GM23338 (cell line): ENCODE data around the gene RFX3.

ENCODE experiments used
- EZH2 ChIP-seq: fragments of 200-600 bp; sonication (generic); IDR thresholded peaks from one replicate; pipeline ENCODE4 v1.8.0; 2017; ENCODE audit warnings: antibody characterized with exemption, mild to moderate bottlenecking, low read depth; ENCODE audit not compliant: unreplicated experiment
- EZH2phosphoT487 ChIP-seq: fragments of 200-600 bp; sonication (generic); IDR thresholded peaks from one replicate; pipeline ENCODE4 v1.8.1; 2018; ENCODE audit warnings: antibody characterized with exemption; ENCODE audit not compliant: unreplicated experiment
- POLR2AphosphoS5 ChIP-seq: IDR thresholded peaks from 2 replicates; pipeline ENCODE4 v1.6.1; 2016; ENCODE audit warnings: antibody characterized with exemption, low read depth
- ZNF114 ChIP-seq: fragments of 250-450 bp; sonication (Bioruptor Pico); IDR thresholded peaks from 2 replicates; pipeline ENCODE4 v1.5.0; 2020; ENCODE audit warnings: mild to moderate bottlenecking, moderate library complexity
- TF ChIP-seq, protein P1 (sequence below), 2 experiments: fragments of 200-600 bp in 1 of 2; sonication (generic) in 1 of 2; conservative IDR thresholded peaks; 2 replicates each; pipeline versions ENCODE4 v1.5.1 to v1.6.1; 2016 to 2017; ENCODE audit warnings: antibody characterized with exemption in 2 of 2, low read depth in 2 of 2, mild to moderate bottlenecking in 2 of 2, moderate library complexity in 1 of 2

GRCh38 chr9:3271581-3271980 is 254.2 kb downstream of the RFX3 start:
- TF ChIP-seq, protein P1, sequence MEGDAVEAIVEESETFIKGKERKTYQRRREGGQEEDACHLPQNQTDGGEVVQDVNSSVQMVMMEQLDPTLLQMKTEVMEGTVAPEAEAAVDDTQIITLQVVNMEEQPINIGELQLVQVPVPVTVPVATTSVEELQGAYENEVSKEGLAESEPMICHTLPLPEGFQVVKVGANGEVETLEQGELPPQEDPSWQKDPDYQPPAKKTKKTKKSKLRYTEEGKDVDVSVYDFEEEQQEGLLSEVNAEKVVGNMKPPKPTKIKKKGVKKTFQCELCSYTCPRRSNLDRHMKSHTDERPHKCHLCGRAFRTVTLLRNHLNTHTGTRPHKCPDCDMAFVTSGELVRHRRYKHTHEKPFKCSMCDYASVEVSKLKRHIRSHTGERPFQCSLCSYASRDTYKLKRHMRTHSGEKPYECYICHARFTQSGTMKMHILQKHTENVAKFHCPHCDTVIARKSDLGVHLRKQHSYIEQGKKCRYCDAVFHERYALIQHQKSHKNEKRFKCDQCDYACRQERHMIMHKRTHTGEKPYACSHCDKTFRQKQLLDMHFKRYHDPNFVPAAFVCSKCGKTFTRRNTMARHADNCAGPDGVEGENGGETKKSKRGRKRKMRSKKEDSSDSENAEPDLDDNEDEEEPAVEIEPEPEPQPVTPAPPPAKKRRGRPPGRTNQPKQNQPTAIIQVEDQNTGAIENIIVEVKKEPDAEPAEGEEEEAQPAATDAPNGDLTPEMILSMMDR (conservative IDR thresholded peaks at IDR 0.05; ENCODE audit: low read depth in 2 of 2) = no peak
- no peak for TF ChIP-seq EZH2phosphoT487
- TF ChIP-seq POLR2AphosphoS5 = no peak
- no peak for TF ChIP-seq EZH2
- TF ChIP-seq ZNF114 (CRISPR knock-in tag) = no peak
